Body of pancreas (tissue), 4 donors: Measurements from ENCODE around the gene CTDSPL2. TPM values are rescaled to one million over a fixed set of nuclear protein-coding genes. Genes with fewer than 3 reads are reported as not detected.
"Not testable (repeated sequence)": the region's sequence is repeated elsewhere in the genome, so short reads cannot be mapped to it uniquely, and the experiment has no call there.

Source experiments
- ATAC-seq: fragments of 150-250 bp; one replicate; pipeline ENCODE4 v1.9.1; 2016
- DNase-seq, 4 donors: peaks; one replicate each; pipeline ENCODE4 v3.0.0-alpha.2; 2019
- H3K27ac ChIP-seq, 4 donors: fragments of 200-600 bp; sonication (generic); 1 replicate in 3 of 4; 2 replicates in 1 of 4; pipeline versions ENCODE4 v1.5.1 to v1.6.1; 2016 to 2019; ENCODE audit warnings: mild to moderate bottlenecking in 1 of 4, mixed read lengths in 1 of 4, moderate library complexity in 1 of 4
- H3K27me3 ChIP-seq, 2 donors: fragments of 200-600 bp; sonication (generic); one replicate each; pipeline ENCODE4 v1.6.0; 2016; ENCODE audit warnings: mild to moderate bottlenecking in 1 of 2
- H3K36me3 ChIP-seq, 2 donors: fragments of 200-600 bp; sonication (generic); replicated peaks in 1 of 2; 2 replicates each; pipeline ENCODE4 v1.5.1; 2016; ENCODE audit warnings: low read depth in 2 of 2; ENCODE audit not compliant: insufficient read depth in 1 of 2
- H3K4me1 ChIP-seq: fragments of 200-600 bp; sonication (generic); one replicate; pipeline ENCODE4 v1.6.0; 2016
- H3K4me3 ChIP-seq, 2 donors: fragments of 200-600 bp; sonication (generic); 1 replicate in 1 of 2; 2 replicates in 1 of 2; pipeline ENCODE4 v1.5.1; 2016 to 2019
- H3K9me3 ChIP-seq, 3 donors: fragments of 200-600 bp; sonication (generic); 1 replicate in 2 of 3; 2 replicates in 1 of 3; pipeline ENCODE4 v1.5.1; 2016
- POLR2A ChIP-seq, 3 donors: fragments of 450-650 bp; IDR thresholded peaks; one replicate each; pipeline ENCODE4 v1.6.1; 2016; ENCODE audit warnings: antibody characterized with exemption in 3 of 3, mild to moderate bottlenecking in 2 of 3
- WGBS, 2 donors: methylation state at CpG; one replicate each; pipeline ENCODE4 v1.1.5; 2017; 5-methylcytosine and 5-hydroxymethylcytosine counted together
- intact Hi-C: fragments of 100-400 bp; cut with DNase I; formaldehyde crosslinking; loops from one replicate; pipeline ENCODE4 v1.15.1; 2023
- total RNA-seq, 2 donors: library from RNA; depleted of rRNA; stranded (reverse); fragments of >200 nt; gene quantifications; one replicate each; pipeline ENCODE4 v1.1.0, GENCODE V29; 2016
- TF ChIP-seq, protein P1 (sequence below), 7 experiments: fragments of 450-650 bp in 4 of 7; fragments of 200-600 bp in 3 of 7; sonication (generic) in 3 of 7; IDR thresholded peaks; one replicate each; pipeline ENCODE4 v1.5.1; 2016 to 2019; ENCODE audit warnings: antibody characterized with exemption in 7 of 7

CTDSPL2 gene
- total RNA-seq, 2 donors from 2014 or later = 5.3 to 10.9 TPM

DNA sequence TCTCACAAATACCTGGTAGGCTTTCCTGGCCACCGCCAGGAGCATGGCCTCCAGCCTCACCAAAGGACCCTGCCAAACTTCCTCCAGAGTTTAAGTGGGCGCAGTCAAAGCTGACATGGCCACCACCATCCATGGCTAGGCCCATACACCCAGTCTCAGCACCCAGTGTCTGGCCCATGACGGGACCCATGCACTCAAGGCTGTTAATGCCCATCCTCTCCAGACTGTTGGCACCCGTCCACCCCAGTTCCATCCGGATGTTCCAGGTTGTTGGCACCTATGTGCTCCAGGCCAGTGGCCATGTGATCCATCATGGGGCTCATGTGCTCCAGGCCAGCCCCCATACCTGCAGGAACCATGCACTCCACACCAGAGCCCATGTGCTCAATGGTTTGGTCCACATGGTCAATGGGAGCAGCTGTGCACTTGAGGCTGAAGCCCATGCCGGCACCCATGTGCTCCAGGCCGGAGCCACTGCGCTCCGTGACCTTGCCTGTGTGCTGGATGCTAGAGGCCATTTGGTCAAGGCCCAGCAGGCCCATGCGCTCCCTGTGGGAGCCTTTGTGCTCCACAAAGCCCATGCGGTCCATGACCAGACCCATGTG lies 20.4 kb downstream of the CTDSPL2 start:
- no peaks in the 10 kb centered on the region for H3K27me3 ChIP-seq
- no peak for TF ChIP-seq POLR2A (IDR thresholded peaks at IDR 0.05)
- TF ChIP-seq, protein P1, sequence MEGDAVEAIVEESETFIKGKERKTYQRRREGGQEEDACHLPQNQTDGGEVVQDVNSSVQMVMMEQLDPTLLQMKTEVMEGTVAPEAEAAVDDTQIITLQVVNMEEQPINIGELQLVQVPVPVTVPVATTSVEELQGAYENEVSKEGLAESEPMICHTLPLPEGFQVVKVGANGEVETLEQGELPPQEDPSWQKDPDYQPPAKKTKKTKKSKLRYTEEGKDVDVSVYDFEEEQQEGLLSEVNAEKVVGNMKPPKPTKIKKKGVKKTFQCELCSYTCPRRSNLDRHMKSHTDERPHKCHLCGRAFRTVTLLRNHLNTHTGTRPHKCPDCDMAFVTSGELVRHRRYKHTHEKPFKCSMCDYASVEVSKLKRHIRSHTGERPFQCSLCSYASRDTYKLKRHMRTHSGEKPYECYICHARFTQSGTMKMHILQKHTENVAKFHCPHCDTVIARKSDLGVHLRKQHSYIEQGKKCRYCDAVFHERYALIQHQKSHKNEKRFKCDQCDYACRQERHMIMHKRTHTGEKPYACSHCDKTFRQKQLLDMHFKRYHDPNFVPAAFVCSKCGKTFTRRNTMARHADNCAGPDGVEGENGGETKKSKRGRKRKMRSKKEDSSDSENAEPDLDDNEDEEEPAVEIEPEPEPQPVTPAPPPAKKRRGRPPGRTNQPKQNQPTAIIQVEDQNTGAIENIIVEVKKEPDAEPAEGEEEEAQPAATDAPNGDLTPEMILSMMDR (IDR thresholded peaks at IDR 0.05) = no peak
- DNase-seq (no peak), ATAC-seq (no peak)
- H3K27ac ChIP-seq = no peak overlapping the region
- intact Hi-C loops = no loop called here
- 94 to 95% methylated on average over 4 to 11 of the region's 11 CpGs for WGBS, 2 donors
- H3K4me3 ChIP-seq = no peak overlapping the region
- H3K36me3 ChIP-seq = no peaks in the 10 kb centered on the region
- no peaks in the 10 kb centered on the region for H3K4me1 ChIP-seq
- H3K9me3 ChIP-seq = no peaks in the 10 kb centered on the region

DNA sequence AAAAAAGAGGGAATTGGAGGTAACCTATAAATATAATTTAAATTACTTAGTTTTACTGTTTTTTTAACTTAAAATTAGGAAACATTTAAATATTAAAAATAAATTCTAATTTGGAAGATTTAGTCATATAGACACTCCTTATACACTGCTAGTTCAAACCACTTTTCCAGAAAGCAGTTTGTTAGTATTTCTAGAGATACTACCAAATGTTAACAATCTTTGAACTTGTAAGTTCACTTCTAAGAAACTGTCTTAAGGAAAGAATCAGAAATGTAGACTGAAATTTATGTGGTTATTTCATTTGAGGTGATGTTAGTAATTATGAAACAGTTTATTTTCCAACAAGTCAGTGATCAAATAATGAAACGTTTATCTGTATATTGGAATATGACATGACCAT lies 22.7 kb downstream of the CTDSPL2 start:
- no peak for TF ChIP-seq POLR2A (IDR thresholded peaks at IDR 0.05)
- 41 to 59% methylated on average over 1 of the region's 1 CpG for WGBS, 2 donors
- Histone ChIP-seq H3K27ac (no peak overlapping the region), H3K9me3 (no peaks in the 10 kb centered on the region), H3K4me3 (no peak overlapping the region), H3K36me3 (no peaks in the 10 kb centered on the region), H3K27me3 (no peaks in the 10 kb centered on the region), H3K4me1 (no peaks in the 10 kb centered on the region)
- DNase-seq (no peak), ATAC-seq (no peak)
- intact Hi-C loops = no loop called here

DNA sequence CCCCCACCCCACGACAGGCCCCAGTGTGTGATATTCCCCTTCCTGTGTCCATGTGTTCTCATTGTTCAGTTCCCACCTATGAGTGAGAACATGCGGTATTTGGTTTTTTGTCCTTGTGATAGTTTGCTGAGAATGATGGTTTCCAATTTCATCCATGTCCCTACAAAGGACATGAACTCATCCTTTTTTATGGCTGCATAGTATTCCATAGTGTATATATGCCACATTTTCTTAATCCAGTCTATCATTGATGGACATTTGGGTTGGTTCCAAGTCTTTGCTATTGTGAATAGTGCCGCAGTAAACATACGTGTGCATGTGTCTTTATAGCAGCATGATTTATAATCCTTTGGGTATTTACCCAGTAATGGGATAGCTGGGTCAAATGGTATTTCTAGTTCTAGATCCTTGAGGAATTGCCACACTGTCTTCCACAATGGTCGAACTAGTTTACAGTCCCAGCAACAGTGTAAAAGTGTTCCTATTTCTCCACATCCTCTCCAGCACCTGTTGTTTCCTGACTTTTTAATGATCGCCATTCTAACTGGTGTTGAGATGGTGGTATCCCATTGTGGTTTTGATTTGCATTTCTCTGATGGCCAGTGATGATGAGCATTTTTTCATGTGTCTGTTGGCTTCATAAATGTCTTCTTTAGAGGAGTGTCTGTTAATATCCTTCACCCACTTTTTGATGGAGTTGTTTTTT lies 26.3 kb downstream of the CTDSPL2 start:
- intact Hi-C loops, ATAC-seq, H3K4me3 ChIP-seq, H3K36me3 ChIP-seq, H3K4me1 ChIP-seq, H3K9me3 ChIP-seq, H3K27ac ChIP-seq, DNase-seq, H3K27me3 ChIP-seq: not testable (repeated sequence)
- 94 to 98% methylated on average over 5 of the region's 6 CpGs for WGBS, 2 donors

DNA sequence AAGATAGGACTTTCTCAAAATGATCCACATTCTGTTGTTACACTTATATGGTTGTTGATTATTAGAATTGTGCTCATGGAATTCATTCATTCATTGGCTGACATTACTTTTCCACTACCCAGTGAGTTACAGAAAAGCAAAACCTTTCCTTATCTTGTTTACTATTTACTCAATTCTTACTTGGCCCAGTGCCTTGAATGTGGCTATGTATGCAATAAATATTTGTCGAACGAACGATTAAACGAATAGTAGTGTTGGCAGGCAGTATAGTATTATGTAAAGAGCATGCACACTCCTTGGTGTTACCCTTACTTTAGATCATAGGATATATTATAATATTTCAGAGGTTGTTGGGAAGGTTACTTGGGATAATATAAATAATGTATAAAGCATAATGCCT lies 31.0 kb downstream of the CTDSPL2 start:
- no peak for DNase-seq
- TF ChIP-seq, protein P1 (IDR thresholded peaks at IDR 0.05) = no peak
- TF ChIP-seq POLR2A (IDR thresholded peaks at IDR 0.05) = no peak
- ATAC-seq = no peak
- Histone ChIP-seq H3K27me3 (no peaks in the 10 kb centered on the region), H3K4me3 (no peak overlapping the region), H3K4me1 (peaks cover 6% of the 10 kb centered on the region), H3K36me3 (peaks cover 0 to 6% of the 10 kb centered on the region in 2 donors), H3K27ac (no peak overlapping the region), H3K9me3 (no peaks in the 10 kb centered on the region)
- intact Hi-C loops = no loop called here
- WGBS, 2 donors = 6 to 18% methylated on average over 4 of the region's 4 CpGs

DNA sequence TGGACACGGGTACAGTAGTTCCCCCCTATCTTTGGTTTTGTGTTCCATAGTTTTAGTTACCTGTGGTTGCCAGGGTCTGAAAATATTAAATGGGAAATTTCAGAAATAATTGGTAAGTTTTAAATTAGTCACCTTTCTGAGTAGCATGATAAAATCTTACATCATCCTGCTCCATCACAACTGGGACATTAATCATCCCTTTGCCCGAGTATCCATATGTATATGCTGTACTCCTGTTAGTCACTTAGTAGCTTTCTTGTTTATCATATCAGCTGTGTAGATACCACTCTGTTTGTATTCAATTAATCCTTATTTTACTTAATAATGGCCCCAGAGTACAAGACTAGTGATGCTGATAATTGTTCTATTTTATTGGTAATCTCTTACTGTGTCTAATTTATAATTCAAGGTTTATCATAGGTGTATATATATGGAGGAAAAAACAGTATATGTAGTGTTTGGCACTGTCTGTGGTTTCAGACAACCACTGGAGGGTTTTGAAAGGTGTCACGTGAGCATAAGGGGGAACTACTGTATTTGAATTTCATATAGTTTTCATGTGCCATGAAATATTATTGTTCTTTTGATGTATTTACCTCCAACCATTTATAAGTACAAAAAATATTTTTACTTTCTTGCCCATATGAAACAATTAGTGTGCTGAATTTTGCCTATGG lies 41.4 kb downstream of the CTDSPL2 start:
- intact Hi-C loops = no loop called here
- Histone ChIP-seq H3K4me1 (no peaks in the 10 kb centered on the region), H3K9me3 (no peaks in the 10 kb centered on the region), H3K4me3 (no peak overlapping the region), H3K27me3 (no peaks in the 10 kb centered on the region), H3K36me3 (peaks cover 0 to 5% of the 10 kb centered on the region in 2 donors), H3K27ac (no peak overlapping the region)
- DNase-seq (no peak), ATAC-seq (no peak)
- TF ChIP-seq, protein P1 (IDR thresholded peaks at IDR 0.05) = no peak
- TF ChIP-seq POLR2A (IDR thresholded peaks at IDR 0.05) = no peak
- 66 to 72% methylated on average over 3 of the region's 3 CpGs for WGBS, 2 donors
